Measurements from ENCODE around the gene UBN1. TPM values are rescaled to one million over a fixed set of nuclear protein-coding genes. Genes with fewer than 3 reads are reported as not detected.

Gene UBN1
- total and polyA plus RNA-seq, 2 of the 13 experiments (the other 11 are each of a cell fraction or from before 2014, with no cell fraction given), result 10.6 to 23.5 TPM

DNA sequence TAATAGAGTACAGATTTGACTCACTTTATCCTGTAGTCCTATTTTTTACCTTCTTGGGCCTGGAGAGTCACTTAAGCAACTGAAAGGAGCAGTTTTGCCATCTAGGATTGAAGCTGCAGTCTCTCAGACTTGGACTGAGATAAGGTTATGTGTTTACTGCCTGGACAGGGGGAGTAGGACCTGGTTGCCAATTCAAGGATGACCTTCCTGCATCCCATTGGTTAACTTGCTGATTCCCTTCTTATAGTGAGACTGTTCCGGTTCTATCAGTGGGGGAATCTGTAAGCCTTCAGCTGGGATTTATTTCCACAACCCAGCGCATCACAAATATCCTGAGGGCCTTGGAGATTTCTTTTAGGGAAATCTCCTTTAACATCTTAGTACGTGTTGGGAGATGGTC is 2.9 kb downstream of the UBN1 start (continued):
- TF ChIP-seq, protein P1, sequence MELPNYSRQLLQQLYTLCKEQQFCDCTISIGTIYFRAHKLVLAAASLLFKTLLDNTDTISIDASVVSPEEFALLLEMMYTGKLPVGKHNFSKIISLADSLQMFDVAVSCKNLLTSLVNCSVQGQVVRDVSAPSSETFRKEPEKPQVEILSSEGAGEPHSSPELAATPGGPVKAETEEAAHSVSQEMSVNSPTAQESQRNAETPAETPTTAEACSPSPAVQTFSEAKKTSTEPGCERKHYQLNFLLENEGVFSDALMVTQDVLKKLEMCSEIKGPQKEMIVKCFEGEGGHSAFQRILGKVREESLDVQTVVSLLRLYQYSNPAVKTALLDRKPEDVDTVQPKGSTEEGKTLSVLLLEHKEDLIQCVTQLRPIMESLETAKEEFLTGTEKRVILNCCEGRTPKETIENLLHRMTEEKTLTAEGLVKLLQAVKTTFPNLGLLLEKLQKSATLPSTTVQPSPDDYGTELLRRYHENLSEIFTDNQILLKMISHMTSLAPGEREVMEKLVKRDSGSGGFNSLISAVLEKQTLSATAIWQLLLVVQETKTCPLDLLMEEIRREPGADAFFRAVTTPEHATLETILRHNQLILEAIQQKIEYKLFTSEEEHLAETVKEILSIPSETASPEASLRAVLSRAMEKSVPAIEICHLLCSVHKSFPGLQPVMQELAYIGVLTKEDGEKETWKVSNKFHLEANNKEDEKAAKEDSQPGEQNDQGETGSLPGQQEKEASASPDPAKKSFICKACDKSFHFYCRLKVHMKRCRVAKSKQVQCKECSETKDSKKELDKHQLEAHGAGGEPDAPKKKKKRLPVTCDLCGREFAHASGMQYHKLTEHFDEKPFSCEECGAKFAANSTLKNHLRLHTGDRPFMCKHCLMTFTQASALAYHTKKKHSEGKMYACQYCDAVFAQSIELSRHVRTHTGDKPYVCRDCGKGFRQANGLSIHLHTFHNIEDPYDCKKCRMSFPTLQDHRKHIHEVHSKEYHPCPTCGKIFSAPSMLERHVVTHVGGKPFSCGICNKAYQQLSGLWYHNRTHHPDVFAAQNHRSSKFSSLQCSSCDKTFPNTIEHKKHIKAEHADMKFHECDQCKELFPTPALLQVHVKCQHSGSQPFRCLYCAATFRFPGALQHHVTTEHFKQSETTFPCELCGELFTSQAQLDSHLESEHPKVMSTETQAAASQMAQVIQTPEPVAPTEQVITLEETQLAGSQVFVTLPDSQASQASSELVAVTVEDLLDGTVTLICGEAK (IDR thresholded peaks at IDR 0.05), result no peak
- TF ChIP-seq, protein P1 (CRISPR knock-in tag; IDR thresholded peaks at IDR 0.05), result no peak
- TF ChIP-seq KDM5B (CRISPR knock-in tag; IDR thresholded peaks at IDR 0.05; ENCODE audit: borderline replicate concordance) (no peak), MTA1 (CRISPR knock-in tag; IDR thresholded peaks at IDR 0.05; ENCODE audit: borderline replicate concordance) (no peak), LCORL (IDR thresholded peaks at IDR 0.05) (no peak), LCORL (CRISPR knock-in tag; IDR thresholded peaks at IDR 0.05) (no peak), TP53 (CRISPR knock-in tag; conservative IDR thresholded peaks at IDR 0.05) (no peak), SP140L (CRISPR knock-in tag; IDR thresholded peaks at IDR 0.05; ENCODE audit: borderline replicate concordance) (no peak), SP2 (CRISPR knock-in tag; IDR thresholded peaks at IDR 0.05) (no peak), ZNF432 (CRISPR knock-in tag; IDR thresholded peaks at IDR 0.05; ENCODE audit: borderline replicate concordance) (no peak), ZNF326 (CRISPR knock-in tag; IDR thresholded peaks at IDR 0.05; ENCODE audit: borderline replicate concordance) (no peak)

Measured in HepG2 (cell line).